GM12872 (cell line): ENCODE data around the gene NSRP1.

Source experiments
- TF ChIP-seq, protein P1 (sequence below): IDR thresholded peaks from 3 replicates; pipeline ENCODE4 v1.5.1; 2011; ENCODE audit warnings: low read depth, mild to moderate bottlenecking, low read length, moderate library complexity; ENCODE audit not compliant: insufficient read depth

NSRP1 gene

DNA sequence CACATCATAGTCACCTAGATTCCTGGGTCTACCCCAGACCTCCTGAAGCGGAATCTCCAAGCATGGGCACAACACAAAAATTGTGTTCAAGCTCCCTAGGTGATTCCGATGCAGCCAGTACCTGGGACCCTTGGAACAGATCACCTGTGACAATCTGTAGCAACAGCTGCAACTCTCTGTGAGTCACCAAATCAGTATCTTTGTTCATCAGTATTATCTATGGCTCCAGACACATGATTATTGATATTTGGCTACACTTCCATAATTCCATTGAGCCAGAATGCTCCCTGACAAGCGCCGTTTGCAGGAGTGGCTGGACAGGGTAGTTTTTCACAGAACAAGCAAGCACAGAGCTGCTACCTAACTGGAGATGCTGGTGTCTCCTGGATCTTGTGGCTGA lies 102.7 kb downstream of the NSRP1 start:
- TF ChIP-seq, protein P1, sequence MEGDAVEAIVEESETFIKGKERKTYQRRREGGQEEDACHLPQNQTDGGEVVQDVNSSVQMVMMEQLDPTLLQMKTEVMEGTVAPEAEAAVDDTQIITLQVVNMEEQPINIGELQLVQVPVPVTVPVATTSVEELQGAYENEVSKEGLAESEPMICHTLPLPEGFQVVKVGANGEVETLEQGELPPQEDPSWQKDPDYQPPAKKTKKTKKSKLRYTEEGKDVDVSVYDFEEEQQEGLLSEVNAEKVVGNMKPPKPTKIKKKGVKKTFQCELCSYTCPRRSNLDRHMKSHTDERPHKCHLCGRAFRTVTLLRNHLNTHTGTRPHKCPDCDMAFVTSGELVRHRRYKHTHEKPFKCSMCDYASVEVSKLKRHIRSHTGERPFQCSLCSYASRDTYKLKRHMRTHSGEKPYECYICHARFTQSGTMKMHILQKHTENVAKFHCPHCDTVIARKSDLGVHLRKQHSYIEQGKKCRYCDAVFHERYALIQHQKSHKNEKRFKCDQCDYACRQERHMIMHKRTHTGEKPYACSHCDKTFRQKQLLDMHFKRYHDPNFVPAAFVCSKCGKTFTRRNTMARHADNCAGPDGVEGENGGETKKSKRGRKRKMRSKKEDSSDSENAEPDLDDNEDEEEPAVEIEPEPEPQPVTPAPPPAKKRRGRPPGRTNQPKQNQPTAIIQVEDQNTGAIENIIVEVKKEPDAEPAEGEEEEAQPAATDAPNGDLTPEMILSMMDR, result no peak

DNA sequence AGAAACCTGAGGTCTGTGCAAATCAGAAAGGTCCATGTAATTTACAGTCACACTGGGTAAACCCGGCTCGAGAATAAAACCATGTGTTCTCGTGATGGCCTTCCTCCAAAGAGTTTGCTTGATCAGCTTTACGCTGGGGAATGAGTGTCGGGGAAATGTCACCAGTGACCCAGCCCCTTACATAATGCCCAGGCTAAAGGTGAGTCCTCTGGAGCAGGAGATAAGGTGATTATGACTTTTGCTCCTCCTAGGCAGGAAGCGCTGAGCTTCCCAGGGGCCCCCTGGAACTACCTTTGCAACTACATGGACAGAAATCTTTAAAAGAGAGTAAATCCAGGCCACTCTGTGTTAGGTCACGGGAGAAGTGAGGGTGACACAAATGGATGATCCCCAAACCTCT lies 103.2 kb downstream of the NSRP1 start:
- TF ChIP-seq, protein P1, result no peak

DNA sequence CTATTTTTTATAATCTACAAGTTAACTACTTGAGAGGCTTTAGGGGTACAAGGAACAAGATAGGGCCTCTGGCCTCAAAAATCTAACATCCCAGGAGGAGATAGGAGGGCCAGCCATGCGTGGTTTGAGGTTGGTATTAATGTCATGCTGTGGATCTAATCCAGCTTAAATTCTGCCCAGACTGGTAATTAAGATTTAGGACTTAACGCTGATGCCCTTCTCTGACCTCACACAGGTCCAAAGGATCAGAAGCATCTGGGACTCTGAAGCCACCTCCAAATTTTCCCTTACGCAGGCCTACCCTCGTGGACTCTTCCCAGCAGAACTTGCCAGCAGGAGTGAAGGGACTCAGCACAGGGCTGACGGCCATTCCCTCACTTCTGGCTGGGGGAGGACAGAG lies 103.8 kb downstream of the NSRP1 start:
- TF ChIP-seq, protein P1, result no peak

DNA sequence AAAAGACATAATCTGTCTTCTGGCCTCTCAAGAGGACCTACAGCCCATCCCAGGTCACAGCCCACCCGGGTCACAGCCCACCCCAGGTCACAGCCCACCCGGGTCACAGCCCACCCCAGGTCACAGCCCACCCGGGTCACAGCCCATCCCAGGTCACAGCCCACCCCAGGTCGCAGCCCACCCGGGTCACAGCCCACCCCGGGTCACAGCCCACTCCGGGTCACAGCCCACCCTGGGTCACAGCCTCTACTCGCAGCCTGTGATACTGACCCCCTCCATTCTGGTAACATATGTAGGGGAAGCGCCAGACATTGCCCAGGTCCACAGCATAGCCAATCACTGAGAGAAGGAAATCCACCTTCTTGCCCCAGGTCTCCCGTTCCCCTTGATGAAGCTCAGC lies 104.7 kb downstream of the NSRP1 start:
- TF ChIP-seq, protein P1, result no peak

DNA sequence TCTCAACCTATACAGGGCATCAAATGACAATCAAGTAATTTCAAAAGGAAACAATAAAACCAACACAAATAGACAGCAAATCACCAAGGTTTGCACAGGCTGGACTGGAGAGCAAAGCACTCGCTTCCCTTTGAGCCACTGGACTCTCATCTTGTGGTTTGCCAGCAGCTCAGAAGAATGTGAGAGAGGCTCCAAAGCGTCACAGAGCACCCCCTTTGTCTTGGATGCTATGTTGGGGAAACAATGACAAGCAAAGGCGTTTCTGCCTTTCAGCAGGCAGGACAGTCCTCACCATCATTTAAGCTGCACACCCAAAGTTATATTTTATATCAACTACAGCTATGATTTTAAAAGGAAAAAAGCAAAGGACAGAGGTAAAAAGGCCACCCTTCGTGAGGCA lies 105.6 kb downstream of the NSRP1 start:
- TF ChIP-seq, protein P1, result no peak

DNA sequence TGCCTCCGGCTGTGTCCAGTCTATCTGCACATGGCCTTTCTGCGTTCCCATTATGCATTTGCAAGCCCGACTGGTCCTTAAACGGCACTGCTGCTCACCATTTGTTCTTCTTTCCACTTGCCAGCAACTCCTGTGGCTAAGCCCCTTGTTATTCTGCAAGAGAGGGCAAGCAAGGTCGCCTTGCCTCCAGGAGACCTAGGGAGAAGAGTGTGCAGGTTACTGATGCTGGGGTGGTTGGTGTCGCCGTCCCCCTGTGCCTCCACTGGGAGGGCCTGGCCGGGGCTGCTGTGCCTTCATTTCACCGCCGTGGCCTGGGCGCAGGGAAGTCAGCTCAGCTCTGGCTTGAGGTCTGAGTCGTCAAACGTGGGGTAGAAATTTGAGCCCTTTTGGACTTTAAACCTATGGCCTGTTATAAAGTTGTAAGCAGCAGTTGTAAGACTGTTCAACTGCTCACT lies 106.1 kb downstream of the NSRP1 start:
- TF ChIP-seq, protein P1, result no peak

DNA sequence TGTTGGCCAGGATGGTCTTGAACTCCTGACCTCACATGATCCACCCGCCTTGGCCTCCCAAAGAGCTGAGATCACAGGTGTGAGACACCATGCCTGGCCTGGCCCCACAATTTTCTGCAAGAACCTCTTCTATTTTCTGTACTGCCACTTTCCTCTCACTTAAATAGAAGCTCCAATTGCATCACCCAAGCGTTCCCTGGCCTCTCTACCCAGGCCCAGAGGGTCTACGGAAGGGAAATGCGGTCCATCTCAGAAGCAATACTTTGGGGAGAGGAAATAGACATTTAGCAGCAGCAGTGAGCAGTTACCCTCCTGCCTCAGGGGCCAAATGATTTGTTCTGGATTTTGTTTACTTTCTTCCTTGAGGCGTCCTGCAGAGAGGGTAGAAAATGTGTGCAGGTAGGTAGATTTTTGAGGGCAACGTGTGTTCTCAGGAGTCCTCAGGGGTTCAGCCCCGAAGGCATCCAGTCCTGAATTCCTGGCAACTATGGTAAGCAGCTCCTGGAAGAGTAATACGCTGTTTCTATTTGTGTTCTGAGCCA lies 107.9 kb downstream of the NSRP1 start:
- TF ChIP-seq, protein P1, result no peak

DNA sequence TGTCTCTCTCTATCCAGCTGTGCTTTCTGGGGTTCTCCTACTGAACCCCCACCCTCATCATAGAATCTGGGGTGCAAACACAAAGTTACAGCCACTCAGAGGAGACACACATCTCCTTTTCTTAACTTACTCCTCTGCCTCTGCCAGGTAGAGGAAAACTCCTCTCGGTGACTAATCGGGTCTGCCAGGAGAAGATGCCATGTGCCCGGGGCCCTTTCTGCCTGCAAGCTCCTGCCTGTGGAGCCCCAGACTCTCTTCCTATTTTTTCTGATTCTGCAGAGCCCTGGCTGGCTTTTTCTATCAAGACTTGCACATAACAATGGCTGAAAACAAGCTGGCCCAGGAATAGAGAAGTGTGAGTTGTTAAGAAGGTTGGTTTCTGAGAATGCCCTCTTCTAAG lies 108.5 kb downstream of the NSRP1 start:
- TF ChIP-seq, protein P1, result no peak
